ENCODE data around the gene BICDL1. TPM values are rescaled to one million over a fixed set of nuclear protein-coding genes. Genes with fewer than 3 reads are reported as not detected.

Gene BICDL1
- total and polyA plus RNA-seq, 10 of the 15 experiments (the other 5 are each of a cell fraction or from before 2014, with no cell fraction given): 0.72 to 12.3 (median 4.2) TPM

- ChIA-PET RAD21 (ENCODE audit: unreplicated experiment) (interaction anchor here (1.0 to 2.7 kb wide), 3 partner anchors 12 to 80 kb away, joined by 4 to 36 read pairs (median 10); partner anchors contain the start of gene BICDL1), POLR2A (interaction anchor here (1.1 to 2.5 kb wide), 5 partner anchors 13 to 114 kb away, joined by 4 to 9 read pairs (median 6); partner anchors contain the start of gene RAB35), SMC1A (ENCODE audit: uncharacterized antibody, unreplicated experiment) (interaction anchor here (0.8 to 2.1 kb wide), 16 partner anchors 8 to 124 kb away, joined by 3 to 8 read pairs (median 4); partner anchors contain the start of gene BICDL1), CTCF (interaction anchor here (0.8 to 2.0 kb wide), 7 partner anchors 9 to 340 kb away, joined by 3 to 9 read pairs (median 3); partner anchors contain the start of gene PRKAB1)
- intact Hi-C loops (cut with micrococcal nuclease; ENCODE audit: unreplicated experiment) (no loop called here), in situ Hi-C loops (cut with MboI) (no loop called here)
- Histone ChIP-seq H3K27me3 (replicated peaks in 1 of 2; ENCODE audit: control insufficient read depth in 2 of 2, insufficient read depth in 2 of 2, low read length in 1 of 2) (no peaks in the 10 kb centered on the region), H3K36me3 (ENCODE audit: control insufficient read depth in 2 of 2, insufficient read depth in 2 of 2, low read length in 1 of 2) (no peaks in the 10 kb centered on the region), H4K20me1 (ENCODE audit: control insufficient read depth, insufficient read depth) (no peaks in the 10 kb centered on the region), H3K4me3 (no peak overlapping the region), H3K9me3 (replicated peaks; ENCODE audit: control insufficient read depth, insufficient read depth, low read length) (no peaks in the 10 kb centered on the region), H3K4me1 (ENCODE audit: control insufficient read depth, insufficient read depth, low read length) (peaks cover 3% of the 10 kb centered on the region), H2AFZ (ENCODE audit: control insufficient read depth, low read depth, low read length) (no peak overlapping the region; the same call in 1 of the 2 replicates), H3K79me2 (ENCODE audit: control insufficient read depth, insufficient read depth, low read length) (no peaks in the 10 kb centered on the region), H3K9ac (ENCODE audit: control insufficient read depth, insufficient read depth, low read length) (no peak overlapping the region), H3K27ac (ENCODE audit: control insufficient read depth, insufficient read depth) (no peak overlapping the region), H3K4me2 (ENCODE audit: control insufficient read depth, insufficient read depth) (no peak overlapping the region)
- FAIRE-seq: no peak
- TF ChIP-seq IKZF1 (conservative IDR thresholded peaks at IDR 0.05) (0 out of 2 replicates have a peak, but pooled peaks have one; percentile 24), SIX5 (IDR thresholded peaks at IDR 0.05; ENCODE audit: low read depth, low read length, severe bottlenecking) (no peak), BRCA1 (IDR thresholded peaks at IDR 0.05; ENCODE audit: low read depth, low read length) (no peak), CHD4 (IDR thresholded peaks at IDR 0.05) (no peak), CREB1 (IDR thresholded peaks at IDR 0.05; ENCODE audit: low read depth) (peak; percentile 34; the same call in 1 of the 2 replicates)
- ATAC-seq: no peak
- BruUV-seq (replicated peaks): no TSS peak
- no peak for DNase-seq (ENCODE audit: low read depth, low spot score)
- 44% methylated on average over 3 of the region's 3 CpGs for WGBS (ENCODE audit: insufficient coverage, insufficient replicate concordance, low lambda C conversion rate, missing lambda C conversion rate)
Measured at GRCh38 chr12:120007272-120007671, 18.2 kb downstream of the BICDL1 start.

DNA sequence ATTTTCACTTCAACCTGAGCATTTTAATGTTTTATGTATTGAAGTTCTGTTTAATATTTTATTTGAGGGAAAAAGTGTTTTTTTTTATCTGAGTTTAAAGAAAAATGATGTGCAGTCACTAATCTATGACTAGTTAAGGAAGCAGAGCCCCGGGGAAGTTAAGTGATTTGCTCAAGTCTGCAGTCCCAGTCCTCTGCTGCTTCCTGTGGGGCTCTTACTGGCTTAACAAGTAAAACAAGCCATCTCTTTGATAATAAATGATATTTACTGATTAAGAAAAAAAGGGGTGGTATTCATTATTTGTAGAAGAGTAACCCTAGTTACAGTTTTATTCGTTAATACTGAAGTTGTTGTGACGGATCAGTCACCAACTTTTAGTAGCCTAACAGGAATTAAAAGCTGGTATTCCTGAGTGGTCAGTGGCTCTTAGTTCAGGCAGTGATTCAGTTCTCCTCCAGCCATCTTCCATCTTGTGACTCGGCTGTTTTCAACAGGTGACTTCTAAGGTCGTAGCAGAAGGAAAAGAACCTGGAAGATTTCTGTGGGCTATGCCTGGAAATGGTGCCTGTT lies 21.7 kb downstream of the BICDL1 start:
- ChIA-PET SMC1A (ENCODE audit: uncharacterized antibody, unreplicated experiment) (interaction anchor here (1.0 to 1.7 kb wide), 3 partner anchors 8 to 20 kb away, joined by 3 to 4 read pairs (median 4); no protein-coding TSS in a partner anchor), CTCF (interaction anchor here (1.0 to 1.3 kb wide), 2 partner anchors 16 to 190 kb away, joined by 3 to 5 read pairs; partner anchors contain the start of gene RPLP0), RAD21 (ENCODE audit: unreplicated experiment) (interaction anchor here (0.9 to 1.0 kb wide), 2 partner anchors 12 to 104 kb away, joined by 3 read pairs; no protein-coding TSS in a partner anchor), POLR2A (interaction anchor here (1.5 kb wide), 1 partner anchor 21 kb away, joined by 4 read pairs; no protein-coding TSS in a partner anchor)
- no peak overlapping the region for H2AFZ ChIP-seq (ENCODE audit: control insufficient read depth, low read depth, low read length)
- H3K4me2 ChIP-seq (ENCODE audit: control insufficient read depth, insufficient read depth): no peak overlapping the region
- no peak overlapping the region for H3K27ac ChIP-seq (ENCODE audit: control insufficient read depth, insufficient read depth)
- no peaks in the 10 kb centered on the region for H3K27me3 ChIP-seq (replicated peaks in 1 of 2; ENCODE audit: control insufficient read depth in 2 of 2, insufficient read depth in 2 of 2, low read length in 1 of 2)
- in situ Hi-C loops (cut with MboI) (no loop called here), intact Hi-C loops (cut with micrococcal nuclease; ENCODE audit: unreplicated experiment) (loop anchor here (10.0 kb wide), 1 partner anchor 74 kb away; no protein-coding TSS in a partner anchor)
- H3K4me3 ChIP-seq: no peak overlapping the region
- no peak overlapping the region for H3K9ac ChIP-seq (ENCODE audit: control insufficient read depth, insufficient read depth, low read length)
- ATAC-seq (no peak), FAIRE-seq (no peak), DNase-seq (ENCODE audit: low read depth, low spot score) (no peak)
- WGBS (ENCODE audit: insufficient coverage, insufficient replicate concordance, low lambda C conversion rate, missing lambda C conversion rate): 71% methylated on average over 5 of the region's 5 CpGs
- H3K36me3 ChIP-seq (ENCODE audit: control insufficient read depth in 2 of 2, insufficient read depth in 2 of 2, low read length in 1 of 2): no peaks in the 10 kb centered on the region
- peaks cover 29% of the 10 kb centered on the region for H3K4me1 ChIP-seq (ENCODE audit: control insufficient read depth, insufficient read depth, low read length)
- H4K20me1 ChIP-seq (ENCODE audit: control insufficient read depth, insufficient read depth): no peaks in the 10 kb centered on the region
- H3K9me3 ChIP-seq (replicated peaks; ENCODE audit: control insufficient read depth, insufficient read depth, low read length): no peaks in the 10 kb centered on the region
- BruUV-seq (replicated peaks): no TSS peak
- no peaks in the 10 kb centered on the region for H3K79me2 ChIP-seq (ENCODE audit: control insufficient read depth, insufficient read depth, low read length)
- TF ChIP-seq JUNB (IDR thresholded peaks at IDR 0.05): no peak
- TF ChIP-seq, protein P1, sequence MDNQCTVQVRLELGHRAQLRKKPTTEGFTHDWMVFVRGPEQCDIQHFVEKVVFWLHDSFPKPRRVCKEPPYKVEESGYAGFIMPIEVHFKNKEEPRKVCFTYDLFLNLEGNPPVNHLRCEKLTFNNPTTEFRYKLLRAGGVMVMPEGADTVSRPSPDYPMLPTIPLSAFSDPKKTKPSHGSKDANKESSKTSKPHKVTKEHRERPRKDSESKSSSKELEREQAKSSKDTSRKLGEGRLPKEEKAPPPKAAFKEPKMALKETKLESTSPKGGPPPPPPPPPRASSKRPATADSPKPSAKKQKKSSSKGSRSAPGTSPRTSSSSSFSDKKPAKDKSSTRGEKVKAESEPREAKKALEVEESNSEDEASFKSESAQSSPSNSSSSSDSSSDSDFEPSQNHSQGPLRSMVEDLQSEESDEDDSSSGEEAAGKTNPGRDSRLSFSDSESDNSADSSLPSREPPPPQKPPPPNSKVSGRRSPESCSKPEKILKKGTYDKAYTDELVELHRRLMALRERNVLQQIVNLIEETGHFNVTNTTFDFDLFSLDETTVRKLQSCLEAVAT (IDR thresholded peaks at IDR 0.05): no peak
- no peak for TF ChIP-seq FOXM1 (IDR thresholded peaks at IDR 0.05; ENCODE audit: low read depth, low read length)
- no peak for TF ChIP-seq ETV6 (conservative IDR thresholded peaks at IDR 0.05 in 1 of 2, IDR thresholded peaks at IDR 0.05 in 1 of 2; ENCODE audit: borderline replicate concordance in 1 of 2, low read depth in 1 of 2)
- TF ChIP-seq ESRRA (IDR thresholded peaks at IDR 0.05; ENCODE audit: low read length): no peak
- TF ChIP-seq BCLAF1 (IDR thresholded peaks at IDR 0.05): no peak
- TF ChIP-seq MEF2A (IDR thresholded peaks at IDR 0.05; ENCODE audit: insufficient read depth, low read depth, low read length): no peak
